Activated CD4-positive, alpha-beta T cell treated with anti-CD3 and anti-CD28 coated beads, Interleukin-2, amount 10 ng/mL, durations not matched to agents 7 days and 5 days (primary cell): ENCODE data around the gene WFS1. TPM values are rescaled to one million over a fixed set of nuclear protein-coding genes. Genes with fewer than 3 reads are reported as not detected.
A peak's percentile ranks its signal among the peaks of the same experiment; 100 is the strongest.

Source experiments
- CTCF ChIA-PET: fragments of 350-600 bp; sonication (Branson Sonifier 250); formaldehyde crosslinking; loops from one replicate; lab custom pipeline; 2021; ENCODE audit warnings: antibody characterized with exemption; lab: Charles Lee
- POLR2A ChIA-PET: fragments of 350-600 bp; sonication (Branson Sonifier 250); formaldehyde crosslinking; loops from one replicate; lab custom pipeline; 2021; ENCODE audit warnings: antibody characterized with exemption; lab: Charles Lee
- DNase-seq: peaks from one replicate; pipeline ENCODE4 v3.0.0-alpha.2; 2020
- H3K27ac Mint-ChIP-seq: one replicate; pipeline ENCODE4 v1.8.0; 2021; ENCODE audit warnings: mild to moderate bottlenecking, moderate library complexity, mixed read lengths
- H3K27me3 Mint-ChIP-seq: one replicate; pipeline ENCODE4 v1.8.0; 2021; ENCODE audit warnings: mixed read lengths
- H3K36me3 Mint-ChIP-seq: one replicate; pipeline ENCODE4 v1.8.0; 2021; ENCODE audit warnings: low read depth, mixed read lengths
- H3K4me1 Mint-ChIP-seq: one replicate; pipeline ENCODE4 v1.8.0; 2021; ENCODE audit warnings: mixed read lengths
- H3K4me3 Mint-ChIP-seq: one replicate; pipeline ENCODE4 v1.8.0; 2021; ENCODE audit warnings: mild to moderate bottlenecking, moderate library complexity, mixed read lengths
- H3K9me3 Mint-ChIP-seq: one replicate; pipeline ENCODE4 v1.8.0; 2021; ENCODE audit warnings: mixed read lengths
- total RNA-seq, 2 experiments: library from RNA; stranded (reverse); gene quantifications; one replicate each; pipeline ENCODE4 v1.2.3, GENCODE V29; 2021

Gene WFS1
- total RNA-seq, 2 experiments from 2014 or later, result 1.7 to 2.1 TPM

GRCh38 chr4:6257247-6258025 is 12.2 kb upstream of the WFS1 start:
- Mint-ChIP-seq H3K4me1 (peaks cover 9% of the 10 kb centered on the region), H3K9me3 (no peaks in the 10 kb centered on the region), H3K27ac (no peak overlapping the region), H3K4me3 (no peak overlapping the region), H3K36me3 (no peaks in the 10 kb centered on the region), H3K27me3 (peaks cover 22% of the 10 kb centered on the region)
- CTCF ChIA-PET, result interaction anchor here (0.9 to 2.0 kb wide), 3 partner anchors 21 to 75 kb away, joined by 4 to 9 read pairs (median 4); no protein-coding TSS in a partner anchor
- no peak for DNase-seq
- POLR2A ChIA-PET, result no interaction called here

GRCh38 chr4:6258026-6258360 is 11.7 kb upstream of the WFS1 start:
- CTCF ChIA-PET, result interaction anchor here (0.9 to 2.0 kb wide), 3 partner anchors 21 to 74 kb away, joined by 4 to 9 read pairs (median 4); no protein-coding TSS in a partner anchor
- peaks cover 9% of the 10 kb centered on the region for H3K4me1 Mint-ChIP-seq
- no peak for DNase-seq
- POLR2A ChIA-PET, result no interaction called here
- H3K27me3 Mint-ChIP-seq, result peaks cover 22% of the 10 kb centered on the region
- no peak overlapping the region for H3K27ac Mint-ChIP-seq
- H3K4me3 Mint-ChIP-seq, result no peak overlapping the region
- no peaks in the 10 kb centered on the region for H3K36me3 Mint-ChIP-seq
- H3K9me3 Mint-ChIP-seq, result no peaks in the 10 kb centered on the region

GRCh38 chr4:6258741-6259140 is 10.9 kb upstream of the WFS1 start:
- ChIA-PET POLR2A (no interaction called here), CTCF (interaction anchor here (2.0 kb wide), 1 partner anchor 69 kb away, joined by 9 read pairs; no protein-coding TSS in a partner anchor)
- H3K9me3 Mint-ChIP-seq, result no peaks in the 10 kb centered on the region
- H3K27ac Mint-ChIP-seq, result no peak overlapping the region
- peaks cover 22% of the 10 kb centered on the region for H3K27me3 Mint-ChIP-seq
- no peak overlapping the region for H3K4me3 Mint-ChIP-seq
- no peak for DNase-seq
- peaks cover 9% of the 10 kb centered on the region for H3K4me1 Mint-ChIP-seq
- no peaks in the 10 kb centered on the region for H3K36me3 Mint-ChIP-seq

GRCh38 chr4:6259886-6260285 is 9.8 kb upstream of the WFS1 start:
- Mint-ChIP-seq H3K9me3 (no peaks in the 10 kb centered on the region), H3K36me3 (no peaks in the 10 kb centered on the region), H3K4me3 (no peak overlapping the region), H3K4me1 (peaks cover 11% of the 10 kb centered on the region), H3K27ac (no peak overlapping the region), H3K27me3 (peaks cover 22% of the 10 kb centered on the region)
- ChIA-PET POLR2A (no interaction called here), CTCF (interaction anchor here (0.6 to 1.9 kb wide), 6 partner anchors 9 to 316 kb away, joined by 3 to 7 read pairs (median 4); no protein-coding TSS in a partner anchor)
- no peak for DNase-seq

GRCh38 chr4:6262176-6262575 is 7.5 kb upstream of the WFS1 start:
- POLR2A ChIA-PET, result no interaction called here
- Mint-ChIP-seq H3K4me1 (peaks cover 10% of the 10 kb centered on the region), H3K27me3 (peaks cover 20% of the 10 kb centered on the region), H3K9me3 (no peaks in the 10 kb centered on the region), H3K27ac (no peak overlapping the region), H3K36me3 (no peaks in the 10 kb centered on the region), H3K4me3 (no peak overlapping the region)
- no peak for DNase-seq
- CTCF ChIA-PET, result interaction anchor here (0.7 kb wide), 1 partner anchor 11 kb away, joined by 5 read pairs; no protein-coding TSS in a partner anchor

GRCh38 chr4:6262847-6263487 is 6.7 kb upstream of the WFS1 start:
- Mint-ChIP-seq H3K27me3 (peaks cover 23% of the 10 kb centered on the region), H3K27ac (no peak overlapping the region), H3K9me3 (no peaks in the 10 kb centered on the region), H3K4me3 (no peak overlapping the region), H3K4me1 (peaks cover 11% of the 10 kb centered on the region), H3K36me3 (no peaks in the 10 kb centered on the region)
- ChIA-PET CTCF (interaction anchor here (0.7 to 0.8 kb wide), 2 partner anchors 10 to 12 kb away, joined by 3 to 5 read pairs; no protein-coding TSS in a partner anchor), POLR2A (no interaction called here)
- no peak for DNase-seq

GRCh38 chr4:6263526-6264224 is 6.0 kb upstream of the WFS1 start:
- ChIA-PET CTCF (interaction anchor here (0.8 to 2.4 kb wide), 3 partner anchors 10 to 64 kb away, joined by 3 to 9 read pairs (median 5); no protein-coding TSS in a partner anchor), POLR2A (no interaction called here)
- Mint-ChIP-seq H3K27me3 (peaks cover 29% of the 10 kb centered on the region), H3K9me3 (no peaks in the 10 kb centered on the region), H3K36me3 (no peaks in the 10 kb centered on the region), H3K4me1 (peaks cover 14% of the 10 kb centered on the region), H3K27ac (no peak overlapping the region), H3K4me3 (no peak overlapping the region)
- no peak for DNase-seq

- Mint-ChIP-seq H3K27ac (no peak overlapping the region), H3K4me1 (peaks cover 18% of the 10 kb centered on the region), H3K36me3 (no peaks in the 10 kb centered on the region), H3K9me3 (no peaks in the 10 kb centered on the region), H3K27me3 (peaks cover 33% of the 10 kb centered on the region), H3K4me3 (no peak overlapping the region)
- peak; percentile 32 for DNase-seq
- ChIA-PET CTCF (interaction anchor here (1.1 to 2.4 kb wide), 2 partner anchors 14 to 64 kb away, joined by 5 to 9 read pairs; no protein-coding TSS in a partner anchor), POLR2A (no interaction called here)
These were observed 5.5 kb upstream of the WFS1 start for GRCh38 chr4:6264225-6264540.

- H3K27ac Mint-ChIP-seq, result no peak overlapping the region
- H3K36me3 Mint-ChIP-seq, result no peaks in the 10 kb centered on the region
- H3K27me3 Mint-ChIP-seq, result peaks cover 28% of the 10 kb centered on the region
- POLR2A ChIA-PET, result no interaction called here
- H3K4me3 Mint-ChIP-seq, result no peak overlapping the region
- peaks cover 22% of the 10 kb centered on the region for H3K4me1 Mint-ChIP-seq
- no peaks in the 10 kb centered on the region for H3K9me3 Mint-ChIP-seq
- no peak for DNase-seq
- CTCF ChIA-PET, result interaction anchor here (2.4 kb wide), 1 partner anchor 15 kb away, joined by 9 read pairs; no protein-coding TSS in a partner anchor
These were observed 4.1 kb upstream of the WFS1 start for GRCh38 chr4:6265546-6265945.

GRCh38 chr4:6267573-6267972 is 2.1 kb upstream of the WFS1 start:
- Mint-ChIP-seq H3K27me3 (peaks cover 32% of the 10 kb centered on the region), H3K4me1 (peaks cover 24% of the 10 kb centered on the region), H3K36me3 (no peaks in the 10 kb centered on the region), H3K4me3 (no peak overlapping the region), H3K27ac (no peak overlapping the region), H3K9me3 (no peaks in the 10 kb centered on the region)
- ChIA-PET POLR2A (no interaction called here), CTCF (interaction anchor here (0.7 to 1.9 kb wide), 4 partner anchors 14 to 1573 kb away, joined by 3 to 4 read pairs (median 4); no protein-coding TSS in a partner anchor)
- DNase-seq, result no peak

- CTCF ChIA-PET, result interaction anchor here (0.7 to 0.8 kb wide), 2 partner anchors 10 to 63 kb away, joined by 3 to 5 read pairs; no protein-coding TSS in a partner anchor
- Mint-ChIP-seq H3K27ac (no peak overlapping the region), H3K27me3 (peaks cover 32% of the 10 kb centered on the region), H3K4me3 (peak overlapping the region; percentile 64), H3K9me3 (no peaks in the 10 kb centered on the region), H3K4me1 (peaks cover 24% of the 10 kb centered on the region), H3K36me3 (no peaks in the 10 kb centered on the region)
- POLR2A ChIA-PET, result no interaction called here
- no peak for DNase-seq
These were observed 717 bp upstream of the WFS1 start for GRCh38 chr4:6268650-6269615.
